Adrenal gland (tissue), 5 donors: Measurements from ENCODE around the gene PLEKHG7.

ENCODE experiments used
- CTCF ChIP-seq, 6 experiments: fragments of 450-650 bp in 4 of 6; fragments of 200-600 bp in 2 of 6; sonication (generic) in 1 of 6; IDR thresholded peaks; 1 replicate in 5 of 6; 2 replicates in 1 of 6; pipeline versions ENCODE4 v1.5.1 to v1.8.0; 2016 to 2021; ENCODE audit warnings: antibody characterized with exemption in 6 of 6, mild to moderate bottlenecking in 2 of 6, moderate library complexity in 1 of 6
- POLR2A ChIP-seq, 2 donors: fragments of 450-650 bp; IDR thresholded peaks; one replicate each; pipeline ENCODE4 v1.6.1; 2017; ENCODE audit warnings: antibody characterized with exemption in 2 of 2, mild to moderate bottlenecking in 2 of 2, moderate library complexity in 1 of 2
- donor health status: DM: no; HTN: no; CAD: no.

DNA sequence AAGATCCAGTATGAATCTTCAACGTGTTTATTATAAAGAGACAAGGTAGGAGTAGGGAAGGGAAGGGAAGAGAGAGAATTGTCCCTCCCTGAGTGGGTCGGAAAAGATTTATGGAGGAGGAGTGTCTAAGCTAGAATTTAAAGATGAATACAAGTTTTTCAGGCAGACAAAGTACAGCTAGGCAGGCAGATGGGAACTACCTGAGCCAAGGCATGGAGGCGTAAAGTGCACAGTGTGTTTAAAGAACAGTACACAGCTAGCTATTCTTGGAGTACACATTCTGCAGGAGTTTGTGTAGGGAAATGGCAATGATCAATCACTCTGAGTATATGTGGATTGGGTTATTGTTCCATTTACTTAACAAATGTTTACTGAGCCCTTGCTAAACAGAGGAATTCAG lies 20.1 kb downstream of the PLEKHG7 start:
- no peak for TF ChIP-seq CTCF (IDR thresholded peaks at IDR 0.05)
- TF ChIP-seq POLR2A (IDR thresholded peaks at IDR 0.05) = no peak
